Jurkat, Clone E6-1 (cell line): ENCODE data around the gene OLR1.

Experiments used
- DNase-seq: peaks from one replicate; pipeline ENCODE4 v3.0.0-alpha.2; 2011; ENCODE audit warnings: low read depth, low spot score
- H3K4me3 ChIP-seq: 2 replicates; pipeline ENCODE4 v1.5.1; 2011; ENCODE audit warnings: mild to moderate bottlenecking, low read length, control low read depth, moderate library complexity

The OLR1 gene

DNA sequence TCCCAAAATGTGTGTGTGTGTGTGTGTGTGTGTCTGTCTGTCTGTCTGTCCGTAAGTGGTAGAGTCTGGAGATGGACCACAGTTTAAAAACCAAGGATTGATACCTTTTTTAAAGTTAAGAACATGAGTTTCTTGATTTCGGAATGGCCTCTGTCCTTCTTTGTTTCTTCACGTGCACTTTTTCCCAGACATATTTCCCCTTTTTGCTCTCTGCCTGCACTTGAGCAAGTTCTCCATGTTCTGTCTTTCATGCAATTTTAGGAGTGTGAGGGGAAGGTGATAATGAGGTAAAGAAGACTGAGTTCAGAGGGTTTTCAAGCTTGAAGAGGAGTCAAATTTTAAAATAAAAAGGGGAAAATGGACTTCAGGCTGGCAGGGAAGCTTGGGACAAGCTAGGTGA lies 12.7 kb downstream of the OLR1 start:
- DNase-seq: no peak
- no peak overlapping the region for H3K4me3 ChIP-seq

DNA sequence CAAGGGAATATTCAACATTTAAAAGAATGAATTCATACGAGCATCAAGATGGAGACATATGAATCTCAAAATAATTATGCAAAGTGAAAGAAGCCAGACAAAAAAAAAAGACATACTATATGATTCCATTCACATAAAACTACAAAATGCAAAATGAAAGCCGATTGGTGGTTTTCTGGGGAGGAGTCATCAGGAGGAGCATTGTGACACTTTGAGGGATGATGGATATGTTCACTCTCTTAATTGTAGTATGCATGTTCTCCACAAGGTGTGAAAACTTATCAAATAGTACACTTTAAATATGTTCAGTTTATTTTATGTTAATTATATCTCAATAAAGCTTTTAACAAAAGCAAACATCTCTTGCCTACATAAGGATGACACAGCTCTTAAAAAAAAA lies 13.5 kb downstream of the OLR1 start:
- H3K4me3 ChIP-seq: no peak overlapping the region
- DNase-seq: no peak

DNA sequence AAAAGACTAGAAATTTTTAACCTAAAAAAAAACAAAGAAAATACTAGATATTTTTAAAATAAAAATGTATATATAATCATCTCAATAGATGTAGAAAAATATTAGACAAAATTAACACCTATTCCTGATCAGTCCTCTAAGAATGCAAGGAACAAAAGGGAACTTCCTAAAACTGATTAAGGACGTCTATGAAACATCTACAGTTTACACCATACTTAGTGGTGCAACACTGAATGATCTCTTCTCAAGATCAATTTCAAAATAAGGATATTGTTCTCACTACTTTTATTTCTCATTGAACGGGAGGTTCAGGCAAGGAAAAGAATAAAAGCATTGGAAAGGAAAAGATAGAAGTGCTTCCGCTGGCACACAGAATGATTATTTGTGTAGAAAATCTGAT lies 16.0 kb downstream of the OLR1 start:
- no peak overlapping the region for H3K4me3 ChIP-seq
- no peak for DNase-seq

DNA sequence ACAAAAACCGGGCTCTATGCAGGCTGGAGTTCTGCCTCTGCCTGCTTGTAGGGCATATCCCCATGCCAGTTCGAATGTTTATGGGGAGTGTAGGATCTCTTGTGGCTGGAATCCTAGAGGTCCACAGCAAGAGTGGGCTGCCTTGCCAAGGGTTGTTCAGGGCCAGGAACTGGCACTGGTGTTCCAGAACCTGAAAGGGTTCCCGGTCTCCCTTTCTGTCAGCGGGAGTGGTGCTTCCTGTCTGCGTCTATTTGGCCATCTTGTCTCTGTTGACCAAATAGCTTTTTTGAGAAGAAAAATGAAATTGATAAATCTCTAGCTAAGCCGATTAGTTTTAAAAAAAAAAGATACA lies 17.8 kb downstream of the OLR1 start:
- no peak for DNase-seq
- no peak overlapping the region for H3K4me3 ChIP-seq

DNA sequence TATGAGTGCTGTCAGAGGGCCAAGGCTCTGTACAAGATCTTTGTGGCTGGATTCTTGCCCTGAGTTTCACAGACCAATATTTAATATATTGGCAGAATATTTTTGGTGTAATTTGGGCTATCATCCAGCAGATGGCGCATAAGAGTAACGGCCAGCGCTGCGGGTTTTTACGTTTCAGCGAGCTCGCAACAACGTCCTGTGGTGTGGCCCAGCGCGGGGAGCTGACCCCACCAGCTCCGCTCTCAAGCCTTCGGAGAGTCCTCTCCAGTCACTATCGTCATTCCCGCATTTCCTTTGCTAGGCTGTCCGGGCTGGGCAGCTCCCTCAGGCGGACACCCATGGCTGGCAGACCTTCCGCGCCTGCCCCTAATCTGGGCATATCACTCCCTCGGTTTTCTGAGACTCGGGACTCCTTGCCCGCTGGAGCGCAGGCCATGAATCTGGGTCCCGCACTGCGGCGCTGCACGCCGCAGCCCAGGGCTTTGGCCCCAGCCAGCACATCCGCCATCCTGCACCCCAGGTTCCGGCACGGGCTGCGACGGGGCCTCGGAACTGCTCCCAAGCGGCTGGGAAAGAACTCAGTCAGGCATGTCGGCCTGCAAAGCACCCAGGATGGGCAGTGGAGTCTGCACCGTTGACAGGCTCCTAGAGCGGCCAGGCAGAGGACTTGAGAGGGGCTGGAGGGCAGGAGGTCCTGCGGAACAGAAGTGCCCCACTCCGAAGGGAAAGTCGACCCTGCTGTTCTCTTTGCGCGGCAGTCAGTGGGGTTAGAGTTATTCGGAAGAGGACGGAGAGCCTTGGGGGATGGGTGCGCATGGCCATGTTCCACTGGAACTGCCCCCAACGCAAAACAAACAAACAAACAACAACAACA lies 18.4 kb downstream of the OLR1 start:
- peak; percentile 17 for DNase-seq
- peak overlapping the region; percentile 63 for H3K4me3 ChIP-seq

GRCh38 chr12:10151621-10152020 lies 20.3 kb downstream of the OLR1 start:
- no peak overlapping the region for H3K4me3 ChIP-seq
- no peak for DNase-seq

- no peak overlapping the region for H3K4me3 ChIP-seq
- DNase-seq: no peak
Measured at GRCh38 chr12:10147714-10148403, 24.1 kb downstream of the OLR1 start.

- H3K4me3 ChIP-seq: no peak overlapping the region
- no peak for DNase-seq
Measured at GRCh38 chr12:10142976-10143589, 28.8 kb downstream of the OLR1 start.

GRCh38 chr12:10140001-10140400 lies 31.9 kb downstream of the OLR1 start:
- DNase-seq: peak; percentile 49
- H3K4me3 ChIP-seq: no peak overlapping the region

GRCh38 chr12:10136637-10137205 lies 35.2 kb downstream of the OLR1 start:
- no peak overlapping the region for H3K4me3 ChIP-seq
- no peak for DNase-seq

DNA sequence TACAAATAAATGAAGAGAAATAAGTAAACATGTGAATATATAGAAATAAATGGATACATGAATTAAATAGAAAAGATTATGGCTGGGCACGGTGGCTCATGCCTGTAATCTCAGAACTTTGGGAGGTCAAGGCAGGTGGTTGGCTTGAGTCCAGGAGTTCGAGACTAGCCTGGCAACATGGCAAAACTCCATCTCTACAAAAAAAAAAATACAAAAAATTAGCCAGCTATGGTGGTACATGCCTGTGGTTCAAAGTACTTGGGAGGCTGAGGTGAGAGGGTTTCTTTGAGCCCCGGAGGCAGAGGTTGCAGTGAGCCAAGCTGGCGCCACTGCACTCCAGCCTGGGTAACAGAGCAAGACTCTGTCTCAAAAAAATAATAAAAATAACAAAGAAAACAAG lies 36.8 kb downstream of the OLR1 start:
- no peak for DNase-seq
- H3K4me3 ChIP-seq: no peak overlapping the region

GRCh38 chr12:10132850-10133370 lies 39.0 kb downstream of the OLR1 start:
- no peak for DNase-seq
- no peak overlapping the region for H3K4me3 ChIP-seq

- no peak overlapping the region for H3K4me3 ChIP-seq
- no peak for DNase-seq
Measured at GRCh38 chr12:10131111-10131690, 40.7 kb downstream of the OLR1 start.

DNA sequence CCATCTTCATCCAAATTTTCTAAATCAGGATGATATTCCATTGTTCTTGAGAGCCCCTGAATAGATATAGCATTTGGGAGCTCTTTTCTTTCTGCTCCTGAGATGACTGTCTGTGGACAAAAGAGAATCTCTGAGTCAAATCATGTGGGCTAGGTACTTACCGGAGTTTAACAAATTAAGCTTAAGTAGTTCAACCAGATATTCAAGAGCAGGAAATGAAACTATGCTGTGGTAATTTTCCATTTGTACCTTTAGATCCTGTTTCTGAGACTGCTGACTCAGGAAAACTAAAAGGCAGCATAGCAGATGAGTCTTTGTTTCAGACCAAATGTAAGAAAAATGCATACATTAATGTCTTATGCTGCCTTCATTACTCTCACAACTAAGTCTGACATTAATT lies 41.9 kb downstream of the OLR1 start, which contains the start of gene CLEC7A:
Gene CLEC7A (minus strand): TSS at position 158 of the 400 bp plus-strand sequence. CDS start 117 bp downstream, at position 41.
- H3K4me3 ChIP-seq: no peak within 1 kb of the TSS
- peak; percentile 23 for DNase-seq

DNA sequence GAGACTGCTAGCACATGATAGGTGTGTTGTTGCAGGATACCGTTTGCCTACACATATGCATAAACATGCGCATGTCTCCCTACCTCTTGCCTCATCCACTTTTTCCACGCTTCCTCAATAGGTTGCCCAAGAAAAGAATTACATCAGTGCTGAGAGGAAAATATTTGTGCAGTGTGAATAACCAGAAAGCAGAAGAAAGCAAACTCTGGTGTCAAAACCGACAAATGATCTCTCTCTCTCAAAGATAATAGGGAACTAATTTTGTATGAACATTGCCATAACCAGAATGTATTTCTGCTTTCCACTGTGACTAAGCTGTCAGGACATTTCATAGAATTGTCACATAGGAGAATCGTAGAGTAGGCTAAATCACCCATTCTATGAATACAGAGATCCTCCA lies 43.2 kb downstream of the OLR1 start:
- H3K4me3 ChIP-seq: no peak overlapping the region
- no peak for DNase-seq

GRCh38 chr12:10126413-10126812 lies 45.5 kb downstream of the OLR1 start:
- no peak overlapping the region for H3K4me3 ChIP-seq
- DNase-seq: no peak

GRCh38 chr12:10122689-10123088 lies 49.2 kb downstream of the OLR1 start:
- DNase-seq: no peak
- H3K4me3 ChIP-seq: no peak overlapping the region

DNA sequence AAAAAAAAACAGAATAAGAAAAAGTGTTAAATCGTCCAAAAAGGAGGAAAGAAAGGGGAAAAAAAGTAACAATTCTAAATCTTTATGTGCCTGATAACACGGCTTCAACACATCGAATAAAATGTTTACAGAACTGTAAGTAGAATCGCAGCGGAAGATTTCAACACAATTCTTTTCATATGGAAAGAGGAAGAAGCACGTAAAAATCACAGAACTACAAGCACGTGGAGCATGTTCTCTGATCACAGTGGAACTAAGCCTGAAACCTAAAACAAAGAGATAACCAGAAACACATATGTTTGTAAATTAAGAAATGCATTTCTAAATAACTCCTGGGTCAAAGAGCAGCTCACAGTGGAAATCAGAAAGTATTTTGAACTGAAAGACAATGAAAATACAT lies 50.7 kb downstream of the OLR1 start:
- H3K4me3 ChIP-seq: no peak overlapping the region
- DNase-seq: no peak

GRCh38 chr12:10119066-10119465 lies 52.9 kb downstream of the OLR1 start:
- H3K4me3 ChIP-seq: no peak overlapping the region
- DNase-seq: no peak
